ENCODE results near the gene ASB18.

The ASB18 gene

DNA sequence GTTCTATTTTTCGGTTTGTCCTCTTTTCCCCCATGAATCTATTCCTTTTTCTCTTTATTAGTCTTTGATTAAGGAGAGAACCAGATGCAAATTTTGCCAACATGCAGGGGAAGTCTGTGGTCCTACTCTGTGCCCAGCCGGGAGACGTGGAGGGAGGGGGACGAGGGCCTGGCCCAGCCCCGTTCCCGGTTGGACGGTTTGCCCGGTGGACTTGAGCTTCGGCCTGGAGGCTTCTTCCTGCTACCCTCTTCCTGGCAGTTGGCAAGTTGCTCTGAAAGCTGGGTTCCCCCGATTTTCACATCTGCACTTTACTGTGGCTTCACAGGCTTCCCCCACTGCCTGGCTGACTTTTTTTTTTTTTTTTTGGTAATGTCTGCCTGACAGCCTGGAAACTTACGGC is 56.7 kb downstream of the ASB18 start:
- no peak for DNase-seq

DNA sequence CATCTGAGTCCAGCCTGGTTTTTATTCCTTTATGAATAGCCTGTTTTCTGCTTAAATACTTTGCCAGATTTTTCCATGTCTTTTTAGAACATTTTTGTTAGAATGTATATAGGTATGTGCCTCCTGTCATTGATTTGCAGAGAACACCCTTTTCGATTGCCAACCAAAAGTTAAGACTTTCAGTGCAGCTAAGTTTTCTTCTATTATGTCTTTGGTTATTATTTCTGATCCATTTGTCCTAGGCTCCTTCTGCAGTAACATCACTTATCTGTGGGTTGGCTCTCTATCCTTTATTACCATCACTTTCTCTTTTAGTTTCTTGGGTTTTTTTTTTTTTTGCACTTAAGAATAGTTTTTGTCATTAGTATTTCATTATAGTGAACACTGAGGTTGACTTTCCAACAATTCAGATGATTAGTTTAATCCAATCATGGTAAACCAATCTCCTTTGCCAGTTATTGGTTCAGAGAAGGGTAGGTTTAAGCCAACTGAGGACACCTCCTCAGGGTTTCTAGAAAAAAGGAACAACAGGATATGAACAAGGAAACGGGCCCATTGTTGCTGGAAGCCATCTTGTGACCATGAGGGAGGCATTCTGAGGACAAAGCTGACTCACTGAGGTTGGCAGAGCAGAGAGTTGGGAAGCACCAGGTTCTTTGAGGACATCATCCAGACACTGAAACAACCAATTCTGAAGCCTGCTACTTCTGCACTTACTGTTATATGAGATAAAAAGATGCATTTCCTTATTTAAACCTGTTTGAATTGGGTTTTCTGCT is 58.1 kb downstream of the ASB18 start:
- no peak for DNase-seq

DNA sequence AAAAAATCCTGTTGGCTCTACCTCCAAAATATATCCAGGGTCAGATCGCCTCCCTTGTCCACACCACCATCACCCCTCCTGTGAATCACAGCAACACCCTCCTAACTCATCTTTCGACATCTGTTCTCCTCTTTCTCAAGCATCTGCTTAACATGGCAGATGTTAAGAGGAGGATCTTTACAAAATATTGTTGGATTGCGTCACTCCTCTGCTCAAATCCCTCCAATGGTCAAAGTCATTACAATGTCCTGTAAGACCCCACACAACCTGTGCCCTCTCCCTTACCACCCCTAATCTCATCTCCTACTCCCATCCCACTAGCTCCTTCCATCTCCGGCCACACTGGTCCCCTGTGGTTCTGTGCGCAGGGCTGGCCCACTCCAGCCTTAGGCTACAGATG is 59.3 kb downstream of the ASB18 start:
- no peak for DNase-seq

DNA sequence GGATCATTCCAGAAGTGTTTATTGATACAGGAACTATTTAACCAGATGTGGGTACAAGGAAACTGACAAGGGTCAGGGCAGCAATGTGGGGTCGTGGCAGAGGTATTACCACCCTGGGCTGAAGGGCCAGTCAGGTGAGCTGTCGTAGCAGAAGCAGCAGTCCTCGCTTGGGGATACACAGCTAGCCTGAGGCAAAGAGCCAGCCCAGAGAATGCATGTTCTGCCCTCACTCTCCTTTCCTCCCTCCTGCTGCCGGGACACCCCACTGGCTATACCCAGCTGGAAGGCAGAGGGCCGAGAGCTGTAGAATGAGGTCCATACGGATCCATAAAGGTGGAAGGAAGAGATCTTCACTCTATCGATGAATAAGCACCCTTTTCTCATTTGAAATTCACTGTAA is 63.8 kb downstream of the ASB18 start:
- DNase-seq: no peak

DNA sequence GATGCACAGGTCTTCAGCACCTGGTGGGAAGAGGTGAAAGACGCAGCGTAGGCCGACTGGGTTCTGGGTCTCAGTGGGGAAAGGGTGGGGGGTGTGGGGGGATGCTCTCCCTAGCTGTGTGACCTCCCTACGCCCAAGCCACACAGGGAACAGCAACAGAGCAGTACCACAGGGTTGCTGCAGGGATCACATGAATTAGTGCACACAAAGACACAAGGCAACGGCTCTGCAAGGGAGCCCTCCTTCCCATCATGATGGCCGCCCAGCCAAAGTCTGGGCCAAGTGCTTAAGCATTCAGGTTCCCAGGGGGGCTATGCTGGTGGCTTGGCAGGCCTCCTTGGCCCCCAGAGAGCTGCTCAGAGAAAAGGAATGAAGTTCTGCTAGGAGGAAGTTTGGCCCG is 67.8 kb downstream of the ASB18 start:
- no peak for DNase-seq

DNA sequence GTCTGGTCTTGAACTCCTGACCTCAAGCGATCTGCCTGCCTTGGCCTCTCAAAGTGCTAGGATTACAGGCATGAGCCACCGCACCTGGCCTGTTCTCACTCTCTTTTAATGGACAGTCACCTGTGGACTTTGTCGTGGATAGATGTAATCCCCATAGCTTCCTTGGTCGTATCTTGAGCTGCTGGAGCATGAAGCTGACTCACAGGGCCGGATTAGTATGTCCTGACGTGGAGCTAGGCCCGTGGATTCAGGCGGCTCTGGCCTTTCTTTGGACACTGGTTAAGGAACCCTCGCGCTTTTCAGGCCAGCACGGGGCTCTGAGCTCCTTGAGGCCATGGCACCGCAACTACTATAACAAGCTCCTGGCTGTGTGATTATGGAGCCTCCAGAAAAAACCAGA is 68.5 kb downstream of the ASB18 start:
- DNase-seq: no peak

DNA sequence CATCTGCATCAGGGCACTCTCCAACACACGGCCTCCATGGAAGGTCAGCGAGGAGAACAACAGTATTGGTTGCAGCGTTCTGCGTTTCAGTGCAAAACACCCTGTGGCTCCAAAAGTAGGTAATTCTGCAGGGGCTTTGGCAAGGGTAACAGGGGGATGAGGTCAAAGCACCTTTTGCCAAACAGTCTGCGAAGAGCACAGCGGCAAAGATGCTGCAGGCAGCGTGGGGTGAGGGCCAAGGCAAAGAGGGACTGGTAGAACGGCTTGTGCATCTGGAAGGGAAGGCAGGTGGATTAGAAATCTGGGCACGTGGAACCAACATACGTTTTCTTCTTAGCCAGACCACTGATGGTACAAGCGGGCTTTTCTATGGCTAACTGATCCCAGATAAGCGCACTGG is 69.4 kb downstream of the ASB18 start:
- no peak for DNase-seq

DNA sequence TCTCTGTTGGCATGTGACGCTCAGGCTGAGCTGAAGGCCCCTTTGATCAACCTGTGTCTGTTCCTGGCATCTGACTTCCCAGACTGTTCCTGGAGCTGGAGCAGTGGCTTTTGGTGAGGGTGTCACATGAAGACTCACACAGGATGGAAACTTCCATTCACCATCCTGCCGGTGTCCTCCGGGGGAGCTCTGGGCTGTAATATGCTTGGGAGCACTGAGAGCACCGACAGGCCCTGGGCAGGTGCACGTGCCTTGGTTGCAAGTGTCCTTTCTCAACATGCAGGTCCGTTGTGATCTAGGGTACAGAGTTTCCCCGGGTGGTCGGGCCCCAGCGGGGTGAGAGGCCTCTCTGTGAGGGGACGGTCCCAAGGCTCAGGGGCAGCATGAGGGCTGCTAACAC is 71.2 kb downstream of the ASB18 start:
- DNase-seq: no peak

DNA sequence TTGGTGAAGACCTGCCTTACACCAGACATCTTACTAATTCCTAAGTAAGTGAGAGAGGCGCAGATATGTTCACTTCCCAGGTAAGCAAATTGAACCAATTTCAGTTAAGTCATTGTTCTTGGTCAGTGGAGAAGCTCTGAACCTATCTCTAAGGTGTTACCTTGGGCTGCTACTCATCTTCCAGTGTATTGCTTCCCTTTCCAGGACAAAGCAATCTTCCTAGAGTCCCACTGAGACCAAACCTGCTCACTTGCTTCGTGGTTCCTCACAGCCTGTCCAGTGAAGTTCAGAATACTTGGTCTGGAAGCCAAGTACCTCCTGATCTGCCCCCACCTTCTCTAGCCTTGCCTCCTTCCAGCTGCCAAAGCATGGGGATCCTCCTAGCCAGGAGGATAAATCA is 73.5 kb downstream of the ASB18 start:
- no peak for DNase-seq

DNA sequence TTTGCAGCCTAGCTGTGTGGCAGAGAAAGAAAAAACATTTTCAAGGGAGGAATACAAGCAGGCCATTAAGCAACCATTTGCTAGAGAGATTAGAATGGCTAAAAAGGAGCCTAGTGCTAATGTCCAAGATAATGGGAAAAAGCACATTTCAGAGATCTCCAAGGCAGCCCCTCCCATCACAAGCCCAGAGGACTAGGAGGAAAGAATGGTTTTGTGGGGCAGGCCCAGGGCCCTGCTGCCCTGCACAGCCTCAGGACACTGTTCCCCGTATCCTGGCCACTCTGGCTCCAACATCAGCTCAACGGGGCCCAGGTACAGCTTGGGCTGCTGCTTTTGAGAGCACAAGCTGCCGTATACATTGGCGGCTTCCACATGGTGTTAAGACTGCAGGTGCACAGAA is 79.5 kb downstream of the ASB18 start:
- no peak for DNase-seq

DNA sequence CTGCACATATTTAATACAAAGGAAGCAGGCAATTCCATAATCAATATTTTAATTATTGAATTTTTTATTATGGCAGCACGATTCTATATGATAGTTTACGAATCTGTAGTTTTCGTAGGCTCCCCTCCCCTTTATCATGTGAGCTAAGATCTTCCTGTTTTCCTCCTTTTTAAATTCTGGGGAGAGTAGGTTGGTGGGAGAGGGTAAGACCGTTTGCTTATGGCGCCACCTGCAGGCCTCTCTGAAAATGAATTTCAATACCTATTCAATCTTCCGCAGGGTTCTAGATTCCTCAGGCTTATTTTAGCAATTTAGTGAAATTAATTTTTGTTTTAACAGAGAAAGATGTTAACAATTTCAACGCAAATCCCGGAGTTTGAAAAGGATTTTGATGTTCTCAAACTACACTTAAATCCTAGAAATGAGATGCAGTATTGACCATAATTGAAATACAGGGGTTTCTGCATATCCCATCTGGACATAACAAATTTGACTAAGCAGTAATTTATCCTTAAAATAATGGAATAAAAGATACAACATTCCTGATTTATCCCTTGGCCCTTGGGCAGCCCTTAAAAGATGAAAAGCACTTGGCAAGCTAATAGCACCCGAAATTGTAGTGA is 83.3 kb downstream of the ASB18 start:
- peak; percentile 33 to 63 for DNase-seq

DNA sequence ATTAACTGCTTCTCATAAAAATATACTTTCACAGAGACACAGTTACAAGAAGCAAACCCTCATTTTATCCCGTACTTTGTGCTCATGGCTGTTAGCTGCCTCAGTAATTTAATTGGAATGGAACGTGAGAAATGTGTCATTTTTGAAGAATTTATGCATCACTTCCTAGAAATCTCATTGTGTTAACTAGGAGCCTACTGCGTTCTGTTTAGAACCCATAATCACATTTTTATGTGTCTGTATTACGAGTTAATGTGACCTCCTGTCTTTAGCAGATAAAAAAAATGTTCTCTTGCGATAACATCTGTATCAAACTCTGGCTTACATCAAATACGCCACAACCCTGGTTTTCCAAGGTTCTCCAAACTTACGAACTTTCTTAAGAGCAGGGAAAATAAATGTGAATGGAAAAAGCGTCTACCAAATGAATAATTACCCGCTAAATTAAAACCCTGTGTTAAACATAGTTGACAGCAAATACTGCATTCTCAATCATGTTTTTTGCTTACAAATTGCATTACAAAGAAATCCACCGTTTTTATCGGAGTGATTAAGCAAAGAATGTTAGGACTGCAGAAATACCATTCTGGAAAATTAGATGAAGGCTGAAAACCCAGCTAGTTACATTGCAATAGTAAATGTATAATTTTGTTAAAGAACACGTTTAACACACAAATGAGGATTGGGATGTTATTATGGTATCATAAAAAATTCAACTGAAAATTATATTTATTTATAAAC is 84.0 kb downstream of the ASB18 start:
- no peak for DNase-seq

DNA sequence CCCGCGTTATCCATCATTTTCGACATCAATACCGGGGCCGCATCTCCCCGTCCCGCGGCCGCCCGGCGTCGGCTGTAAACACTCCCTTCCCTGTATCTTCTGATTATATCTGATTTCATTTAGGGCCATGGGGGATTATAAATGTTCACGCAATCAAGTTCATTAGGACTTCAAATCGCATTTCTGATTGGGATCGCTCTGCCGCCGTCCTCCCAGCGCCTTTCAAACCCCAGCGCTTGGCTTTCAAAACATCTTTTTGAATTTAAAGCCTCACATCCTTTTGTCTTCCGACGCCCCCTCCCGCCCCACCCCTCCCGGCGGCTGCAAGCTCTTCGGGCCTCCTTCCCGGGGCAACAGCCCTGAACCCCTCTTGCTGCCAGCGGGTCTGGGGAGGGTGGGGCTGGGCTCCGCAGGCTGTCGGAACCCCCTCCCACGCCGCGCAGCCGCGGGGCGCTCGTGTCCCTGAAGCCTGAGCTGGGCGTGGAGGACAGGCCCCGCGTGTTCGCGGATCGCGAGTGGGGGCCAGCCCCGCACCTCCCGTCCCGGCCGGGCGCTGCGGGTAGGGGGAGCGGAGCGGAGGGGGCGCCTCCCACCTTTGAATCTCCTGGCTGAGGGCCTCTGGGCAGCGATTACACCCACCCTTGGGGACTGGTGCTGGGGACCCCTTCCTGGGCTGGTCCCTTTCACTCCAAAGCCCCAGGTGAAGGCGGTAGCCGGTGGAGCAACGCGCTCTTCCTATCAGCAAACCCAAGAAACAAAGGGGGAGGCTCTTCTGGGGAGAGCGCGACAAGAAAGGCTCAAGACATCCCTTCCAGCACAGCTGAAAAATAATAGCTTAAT is 84.8 kb downstream of the ASB18 start:
- DNase-seq: no peak

DNA sequence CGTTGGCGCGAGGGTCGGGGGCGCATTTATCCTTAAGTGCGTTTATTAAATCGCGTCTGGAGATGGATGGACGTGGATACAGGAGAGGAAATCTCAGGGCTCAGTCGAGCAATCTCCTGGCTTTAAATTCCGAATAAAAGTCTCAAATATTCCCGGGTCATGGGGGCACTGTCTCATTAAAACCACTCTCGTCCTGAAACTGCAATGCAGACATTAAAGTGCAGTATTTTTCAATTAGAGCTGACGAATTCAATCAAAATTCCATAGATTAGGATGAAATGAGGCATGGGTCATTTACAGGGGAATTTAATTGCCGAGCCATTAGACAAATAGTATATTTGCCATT is 85.3 kb downstream of the ASB18 start:
- DNase-seq: no peak

DNA sequence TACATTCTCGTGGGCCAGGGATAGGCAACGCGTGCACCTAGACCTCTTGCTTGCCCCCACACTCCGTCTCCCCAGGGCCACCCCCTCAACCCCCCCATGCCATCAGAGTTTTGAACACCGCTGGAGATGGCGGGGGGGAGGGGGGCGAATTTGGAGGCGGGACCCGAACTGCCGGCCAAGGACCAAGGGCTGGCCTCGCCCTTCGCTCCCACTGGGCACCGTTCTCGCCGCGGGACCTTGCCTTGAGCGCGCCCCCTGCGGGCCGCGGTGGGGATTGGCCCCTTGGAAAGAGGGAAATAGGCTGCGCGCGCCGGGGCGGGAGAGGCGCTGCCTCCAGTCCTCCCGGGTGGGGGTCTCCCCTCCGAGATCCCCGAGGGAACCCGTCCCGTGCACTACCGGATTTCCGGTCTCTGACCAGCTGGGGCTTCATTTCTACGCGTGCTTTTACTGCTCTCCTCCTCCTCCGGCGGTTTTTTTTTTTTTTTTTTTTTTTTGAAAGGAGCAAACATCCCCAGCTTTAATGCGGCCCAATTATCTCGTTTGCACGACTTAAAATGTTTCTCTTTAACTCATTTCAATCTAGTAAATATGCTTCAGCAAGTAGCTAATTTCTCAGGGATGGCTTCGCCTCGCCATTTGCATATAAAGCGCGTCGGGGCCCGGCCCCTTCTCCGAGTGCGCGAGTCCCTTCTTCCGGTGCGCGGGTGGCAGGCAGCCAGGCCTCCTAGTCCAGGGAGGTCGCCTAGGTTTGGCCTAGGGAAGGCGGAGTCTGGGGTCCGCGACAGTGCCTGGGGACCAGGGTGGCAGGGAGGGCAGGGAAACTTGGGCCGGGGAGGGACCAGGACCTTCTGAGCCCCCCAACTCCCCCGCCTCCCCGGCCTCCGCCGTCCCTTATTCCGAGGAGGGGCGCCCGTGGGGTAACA is 86.0 kb downstream of the ASB18 start:
- peak in 1 of 2 donors; percentile 71 for DNase-seq

DNA sequence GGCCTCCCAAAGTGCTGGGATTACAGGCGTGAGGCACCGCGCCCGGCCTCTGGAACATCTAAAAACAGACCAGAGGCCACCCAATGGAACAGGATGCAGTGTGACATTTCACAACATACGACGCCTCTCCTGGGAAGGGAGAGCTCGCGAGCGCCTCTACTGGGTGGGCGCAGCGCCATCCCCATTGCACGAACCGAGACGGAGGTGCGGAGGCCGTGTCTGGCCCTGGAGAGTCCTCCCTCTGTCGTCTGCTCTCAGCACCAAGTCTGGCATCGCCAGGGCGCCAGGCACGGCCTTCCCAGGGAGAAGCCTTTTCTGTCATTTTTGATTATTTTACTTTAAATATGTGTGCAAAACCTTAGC is 86.6 kb downstream of the ASB18 start:
- DNase-seq: peak; percentile 27 to 68

DNA sequence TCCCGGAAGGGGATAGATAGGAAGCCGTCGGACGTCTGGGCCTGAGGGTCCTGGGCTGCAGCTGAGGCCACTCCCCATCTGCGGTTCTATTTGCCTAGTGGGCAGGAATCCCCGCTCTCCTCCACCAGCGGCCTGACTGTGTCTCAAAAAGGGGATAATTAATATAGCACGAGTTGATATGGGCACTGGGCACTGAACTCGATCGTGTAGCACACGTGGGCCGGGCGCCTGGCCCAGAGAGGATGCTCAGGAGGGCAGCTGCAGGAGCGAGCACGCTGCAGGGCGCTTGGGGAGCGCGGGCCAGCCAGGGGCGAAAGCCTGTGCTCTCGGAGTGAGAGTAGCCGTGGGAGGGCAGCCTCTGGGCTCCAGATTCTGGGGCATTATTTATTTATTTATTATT is 87.3 kb downstream of the ASB18 start:
- no peak for DNase-seq

DNA sequence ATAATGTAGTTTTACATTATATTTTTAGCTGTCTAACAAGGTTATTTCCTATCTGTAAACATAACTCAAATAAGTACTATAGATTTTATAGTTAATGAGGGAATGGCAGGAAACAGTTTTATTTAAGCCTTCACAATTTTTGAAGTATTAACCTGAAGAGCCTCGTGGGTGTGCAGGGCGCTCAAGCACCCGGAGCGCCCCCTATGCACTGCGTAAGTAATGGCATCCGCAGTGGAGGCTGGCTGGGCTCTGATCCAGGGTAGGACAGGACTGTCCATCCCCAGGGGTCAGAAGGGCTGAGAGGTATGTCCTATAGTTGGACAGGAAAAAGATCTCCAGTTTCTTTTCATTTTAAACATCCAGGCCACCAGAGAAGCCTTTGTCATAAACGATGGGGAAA is 87.8 kb downstream of the ASB18 start:
- DNase-seq: no peak

DNA sequence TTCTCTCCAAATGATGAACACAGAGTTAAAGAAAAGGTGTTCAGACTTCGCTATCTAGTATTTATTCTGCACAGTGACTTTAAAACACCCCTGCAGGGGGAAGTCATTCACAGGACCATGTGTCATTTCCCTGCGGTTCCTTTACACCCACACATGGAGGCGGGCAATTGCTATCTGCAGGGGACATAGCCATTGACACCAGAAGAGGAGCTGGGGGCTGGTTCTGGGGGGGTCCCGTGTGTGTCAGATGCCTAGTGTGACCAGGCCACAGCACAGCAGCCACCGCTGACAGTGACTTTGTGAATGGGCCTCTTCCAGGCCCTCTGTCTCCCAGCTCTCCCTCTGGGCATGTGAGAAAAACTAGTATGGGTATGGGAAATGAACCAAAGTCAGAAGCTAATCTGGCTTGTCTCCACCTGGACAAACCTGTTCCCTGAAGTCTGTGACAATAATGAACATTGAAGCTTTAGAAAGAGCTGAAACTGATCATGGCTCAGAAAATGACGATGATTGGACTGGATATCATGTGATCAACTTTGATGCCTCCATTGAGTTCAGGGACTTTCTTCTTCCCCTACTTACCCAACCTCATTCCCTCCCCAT is 88.6 kb downstream of the ASB18 start:
- no peak for DNase-seq

DNA sequence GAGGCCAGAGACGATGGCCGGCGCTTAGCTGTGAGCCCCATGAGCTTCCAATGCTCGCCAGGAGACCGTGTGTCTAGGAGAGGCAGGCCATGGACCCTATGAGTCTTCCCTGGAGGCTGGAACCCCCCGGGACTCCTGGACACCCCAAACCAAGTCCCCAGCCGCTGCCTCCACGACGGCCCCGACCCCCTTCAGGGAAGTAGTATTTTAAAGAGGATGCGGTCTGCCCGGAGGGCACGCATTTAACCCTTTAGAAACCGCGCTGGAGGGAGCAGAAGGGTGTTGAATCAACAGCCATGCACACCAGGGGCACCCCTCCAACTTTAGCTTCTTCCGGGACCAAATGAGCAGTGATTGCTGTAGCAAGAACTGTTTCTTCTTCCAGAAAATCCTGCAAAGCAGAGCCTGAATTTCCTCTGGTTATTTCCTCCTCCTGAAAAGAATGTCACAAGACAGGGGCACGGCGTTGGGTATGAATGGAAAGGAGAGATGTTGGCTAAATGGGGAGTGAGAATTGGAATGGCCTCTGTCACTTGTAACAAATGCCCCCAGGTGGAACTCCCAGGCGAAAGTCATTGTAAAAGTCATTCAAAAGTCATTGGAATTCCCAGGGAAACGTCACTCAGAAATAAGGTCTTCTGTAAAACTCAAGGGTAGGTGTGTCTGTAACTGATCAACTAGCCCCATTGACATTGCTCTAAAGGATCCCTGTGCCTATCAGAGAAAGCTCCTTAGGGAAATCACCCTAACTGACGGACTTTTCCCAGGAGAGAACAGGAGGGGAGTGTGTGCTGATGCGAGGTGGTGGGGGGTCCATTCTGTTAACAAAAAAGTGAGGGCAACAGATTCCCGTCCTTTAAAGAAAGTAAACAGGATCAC is 90.2 kb downstream of the ASB18 start:
- no peak for DNase-seq

Data from stimulated activated CD4-positive, alpha-beta T cell treated with anti-CD3 and anti-CD28 coated beads, Interleukin-2, amount 100 ng/mL, for 24 hours (primary cell).